ENCODE data around the gene ST3GAL4.

Gene ST3GAL4

GRCh38 chr11:126444072-126444471 lies 88.6 kb downstream of the ST3GAL4 start:
- H3K4me3 ChIP-seq (ENCODE audit: low read depth, low read length), result no peak overlapping the region
- TF ChIP-seq CTCF (conservative IDR thresholded peaks at IDR 0.05; ENCODE audit: low read depth, low read length), result no peak
- no peak for DNase-seq (ENCODE audit: low read depth)

- no peak overlapping the region for H3K4me3 ChIP-seq (ENCODE audit: low read depth, low read length)
- no peak for DNase-seq (ENCODE audit: low read depth)
- no peak for TF ChIP-seq CTCF (conservative IDR thresholded peaks at IDR 0.05; ENCODE audit: low read depth, low read length)
Measured at GRCh38 chr11:126446581-126446980, 91.1 kb downstream of the ST3GAL4 start.

GRCh38 chr11:126450198-126450597 lies 94.7 kb downstream of the ST3GAL4 start:
- no peak for DNase-seq (ENCODE audit: low read depth)
- no peak overlapping the region for H3K4me3 ChIP-seq (ENCODE audit: low read depth, low read length)
- TF ChIP-seq CTCF (conservative IDR thresholded peaks at IDR 0.05; ENCODE audit: low read depth, low read length), result no peak

GRCh38 chr11:126450806-126451205 lies 95.3 kb downstream of the ST3GAL4 start:
- no peak overlapping the region for H3K4me3 ChIP-seq (ENCODE audit: low read depth, low read length)
- no peak for DNase-seq (ENCODE audit: low read depth)
- no peak for TF ChIP-seq CTCF (conservative IDR thresholded peaks at IDR 0.05; ENCODE audit: low read depth, low read length)

- H3K4me3 ChIP-seq (ENCODE audit: low read depth, low read length), result no peak overlapping the region
- no peak for TF ChIP-seq CTCF (conservative IDR thresholded peaks at IDR 0.05; ENCODE audit: low read depth, low read length)
- no peak for DNase-seq (ENCODE audit: low read depth)
Measured at GRCh38 chr11:126451211-126451802, 95.8 kb downstream of the ST3GAL4 start.

GRCh38 chr11:126452241-126453101 lies 97.0 kb downstream of the ST3GAL4 start:
- no peak for DNase-seq (ENCODE audit: low read depth)
- TF ChIP-seq CTCF (conservative IDR thresholded peaks at IDR 0.05; ENCODE audit: low read depth, low read length), result no peak
- no peak overlapping the region for H3K4me3 ChIP-seq (ENCODE audit: low read depth, low read length)
